ENCODE data around the gene MAS1.

GRCh38 chr6:159865226-159865920 lies 25.4 kb upstream of the MAS1 start:
- TF ChIP-seq POLR2A (IDR thresholded peaks at IDR 0.05) (no peak), POLR2AphosphoS5 (IDR thresholded peaks at IDR 0.05) (no peak)
